Skeletal muscle satellite cell (primary cell): ENCODE results near the gene CHP1.
"Not testable (repeated sequence)": the region's sequence is repeated elsewhere in the genome, so short reads cannot be mapped to it uniquely, and the experiment has no call there.

Source experiments
- H3K27me3 ChIP-seq: 2 replicates; pipeline ENCODE4 v1.7.0; 2013; ENCODE audit warnings: low read length; ENCODE audit not compliant: control insufficient read depth, insufficient read depth
- H3K36me3 ChIP-seq: 2 replicates; pipeline ENCODE4 v1.7.0; 2013; ENCODE audit warnings: mild to moderate bottlenecking, control low read depth, low read length; ENCODE audit not compliant: insufficient read depth
- H3K4me1 ChIP-seq: 2 replicates; pipeline ENCODE4 v1.7.0; 2013; ENCODE audit warnings: low read length; ENCODE audit not compliant: control insufficient read depth, insufficient read depth
- H3K4me2 ChIP-seq: 2 replicates; pipeline ENCODE4 v1.7.0; 2013; ENCODE audit warnings: mild to moderate bottlenecking, low read length
- H3K4me3 ChIP-seq: 2 replicates; pipeline ENCODE4 v1.7.0; 2013; ENCODE audit warnings: low read length
- H3K9ac ChIP-seq: 2 replicates; pipeline ENCODE4 v1.7.0; 2013; ENCODE audit warnings: mild to moderate bottlenecking, low read depth, low read length, moderate library complexity
- H3K9me3 ChIP-seq: replicated peaks from 2 replicates; pipeline ENCODE4 v1.7.0; 2013; ENCODE audit warnings: mild to moderate bottlenecking, control low read depth, low read length

The CHP1 gene

GRCh38 chr15:41258750-41259471 lies 27.8 kb downstream of the CHP1 start:
- no peak overlapping the region for H3K4me3 ChIP-seq
- H3K9ac ChIP-seq, result no peak overlapping the region
- no peaks in the 10 kb centered on the region for H3K4me1 ChIP-seq
- H3K36me3 ChIP-seq, result peaks cover 22% of the 10 kb centered on the region
- no peaks in the 10 kb centered on the region for H3K9me3 ChIP-seq
- no peak overlapping the region for H3K4me2 ChIP-seq
- no peaks in the 10 kb centered on the region for H3K27me3 ChIP-seq

- H3K4me3 ChIP-seq, result no peak overlapping the region
- H3K36me3 ChIP-seq, result peaks cover 23% of the 10 kb centered on the region
- no peak overlapping the region for H3K4me2 ChIP-seq
- no peaks in the 10 kb centered on the region for H3K27me3 ChIP-seq
- no peaks in the 10 kb centered on the region for H3K9me3 ChIP-seq
- no peaks in the 10 kb centered on the region for H3K4me1 ChIP-seq
- no peak overlapping the region for H3K9ac ChIP-seq
These were observed 28.6 kb downstream of the CHP1 start for GRCh38 chr15:41259546-41260189.

- not testable (repeated sequence) for H3K4me2 ChIP-seq, H3K27me3 ChIP-seq, H3K4me3 ChIP-seq, H3K9ac ChIP-seq, H3K9me3 ChIP-seq, H3K4me1 ChIP-seq
- H3K36me3 ChIP-seq, result peaks cover 30% of the 10 kb centered on the region
These were observed 29.9 kb downstream of the CHP1 start for GRCh38 chr15:41260924-41261323.

- Histone ChIP-seq H3K36me3 (peaks cover 35% of the 10 kb centered on the region), H3K4me1 (no peaks in the 10 kb centered on the region), H3K4me3 (no peak overlapping the region), H3K9me3 (no peaks in the 10 kb centered on the region), H3K27me3 (no peaks in the 10 kb centered on the region), H3K9ac (no peak overlapping the region), H3K4me2 (no peak overlapping the region)
These were observed 31.5 kb downstream of the CHP1 start for GRCh38 chr15:41262571-41262970.

- no peaks in the 10 kb centered on the region for H3K4me1 ChIP-seq
- H3K36me3 ChIP-seq, result peaks cover 29% of the 10 kb centered on the region
- H3K27me3 ChIP-seq, result no peaks in the 10 kb centered on the region
- no peaks in the 10 kb centered on the region for H3K9me3 ChIP-seq
- no peak overlapping the region for H3K4me3 ChIP-seq
- no peak overlapping the region for H3K9ac ChIP-seq
- H3K4me2 ChIP-seq, result no peak overlapping the region
These were observed 32.9 kb downstream of the CHP1 start for GRCh38 chr15:41263891-41264351.

GRCh38 chr15:41269887-41270286 lies 38.8 kb downstream of the CHP1 start:
- H3K27me3 ChIP-seq, result no peaks in the 10 kb centered on the region
- H3K36me3 ChIP-seq, result peaks cover 18% of the 10 kb centered on the region
- no peaks in the 10 kb centered on the region for H3K9me3 ChIP-seq
- no peak overlapping the region for H3K4me3 ChIP-seq
- H3K4me1 ChIP-seq, result no peaks in the 10 kb centered on the region
- H3K9ac ChIP-seq, result no peak overlapping the region
- no peak overlapping the region for H3K4me2 ChIP-seq

GRCh38 chr15:41276831-41277230 lies 45.8 kb downstream of the CHP1 start:
- H3K4me3 ChIP-seq, result no peak overlapping the region
- H3K9ac ChIP-seq, result no peak overlapping the region
- H3K36me3 ChIP-seq, result peaks cover 21% of the 10 kb centered on the region
- H3K4me2 ChIP-seq, result no peak overlapping the region
- H3K4me1 ChIP-seq, result peaks cover 10% of the 10 kb centered on the region
- no peaks in the 10 kb centered on the region for H3K27me3 ChIP-seq
- no peaks in the 10 kb centered on the region for H3K9me3 ChIP-seq

GRCh38 chr15:41278319-41278718 lies 47.3 kb downstream of the CHP1 start:
- Histone ChIP-seq H3K4me1 (peaks cover 17% of the 10 kb centered on the region), H3K27me3 (no peaks in the 10 kb centered on the region), H3K9me3 (no peaks in the 10 kb centered on the region), H3K9ac (no peak overlapping the region), H3K36me3 (peaks cover 21% of the 10 kb centered on the region), H3K4me2 (no peak overlapping the region), H3K4me3 (no peak overlapping the region)

- Histone ChIP-seq H3K27me3 (no peaks in the 10 kb centered on the region), H3K4me3 (no peak overlapping the region), H3K9ac (no peak overlapping the region), H3K36me3 (peaks cover 21% of the 10 kb centered on the region), H3K4me1 (peaks cover 19% of the 10 kb centered on the region), H3K4me2 (no peak overlapping the region), H3K9me3 (no peaks in the 10 kb centered on the region)
These were observed 48.6 kb downstream of the CHP1 start for GRCh38 chr15:41279535-41280283.

- Histone ChIP-seq H3K4me3 (no peak overlapping the region), H3K4me1 (peaks cover 19% of the 10 kb centered on the region), H3K36me3 (peaks cover 28% of the 10 kb centered on the region), H3K4me2 (no peak overlapping the region), H3K27me3 (no peaks in the 10 kb centered on the region), H3K9ac (no peak overlapping the region), H3K9me3 (no peaks in the 10 kb centered on the region)
These were observed 50.2 kb downstream of the CHP1 start for GRCh38 chr15:41281236-41281635.

- H3K27me3 ChIP-seq, H3K9me3 ChIP-seq, H3K4me2 ChIP-seq, H3K4me3 ChIP-seq, H3K9ac ChIP-seq: not testable (repeated sequence)
- peaks cover 25% of the 10 kb centered on the region for H3K4me1 ChIP-seq
- peaks cover 29% of the 10 kb centered on the region for H3K36me3 ChIP-seq
These were observed 51.4 kb downstream of the CHP1 start for GRCh38 chr15:41282436-41282835.
